ENCODE data around the gene C3orf85. TPM values are rescaled to one million over a fixed set of nuclear protein-coding genes. Genes with fewer than 3 reads are reported as not detected.

The C3orf85 gene
- polyA plus RNA-seq, 1 donor (not counting 4 experiments of a cell fraction or from before 2014, with no cell fraction given) = not detected

- no peaks in the 10 kb centered on the region for H3K4me1 ChIP-seq (ENCODE audit: control insufficient read depth, extremely low read depth, insufficient read depth, low read length)
- H4K20me1 ChIP-seq (ENCODE audit: control insufficient read depth, extremely low read depth, insufficient read depth, low read length) = no peaks in the 10 kb centered on the region
- FAIRE-seq (no peak), DNase-seq (ENCODE audit: low read depth, low spot score) (no peak)
- H3K79me2 ChIP-seq (ENCODE audit: control insufficient read depth, insufficient read depth, low read length) = no peaks in the 10 kb centered on the region
- H3K4me2 ChIP-seq (ENCODE audit: control insufficient read depth, extremely low read depth, insufficient read depth, low read depth, low read length) = no peak overlapping the region
- H3K4me3 ChIP-seq (ENCODE audit: control insufficient read depth in 2 of 3, extremely low read depth in 1 of 3, insufficient read depth in 2 of 3, low read depth in 1 of 3, low read length in 3 of 3) = no peak overlapping the region
- no peak for TF ChIP-seq EZH2 (IDR thresholded peaks at IDR 0.05; ENCODE audit: low read length)
- H3K27me3 ChIP-seq (ENCODE audit: control insufficient read depth, extremely low read depth, insufficient read depth, low read length) = no peaks in the 10 kb centered on the region
- no peak overlapping the region for H2AFZ ChIP-seq (ENCODE audit: control insufficient read depth, low read length)
- no peaks in the 10 kb centered on the region for H3K9me3 ChIP-seq (ENCODE audit: control insufficient read depth, low read depth, low read length)
- no peak overlapping the region for H3K9ac ChIP-seq (ENCODE audit: control insufficient read depth, extremely low read depth, insufficient read depth, low read length)
- H3K27ac ChIP-seq (ENCODE audit: control insufficient read depth, insufficient read depth, low read length) = no peak overlapping the region
- dilution Hi-C loops (cut with MboI; ENCODE audit: extremely low pct_ligation_motif_present, low sequenced_read_pairs) = no loop called here
- H3K9me1 ChIP-seq (ENCODE audit: control insufficient read depth, extremely low read depth, insufficient read depth, low read length) = no peaks in the 10 kb centered on the region
- H3K36me3 ChIP-seq (ENCODE audit: control insufficient read depth in 2 of 2, extremely low read depth in 1 of 2, insufficient read depth in 2 of 2, low read length in 2 of 2) = no peaks in the 10 kb centered on the region
Measured at GRCh38 chr3:109118584-109118983, 17.9 kb upstream of the C3orf85 start.

GRCh38 chr3:109122690-109123089 is 13.8 kb upstream of the C3orf85 start:
- DNase-seq (ENCODE audit: low read depth, low spot score) (no peak), FAIRE-seq (no peak)
- H3K79me2 ChIP-seq (ENCODE audit: control insufficient read depth, insufficient read depth, low read length) = no peaks in the 10 kb centered on the region
- H3K9ac ChIP-seq (ENCODE audit: control insufficient read depth, extremely low read depth, insufficient read depth, low read length) = no peak overlapping the region
- no peak overlapping the region for H3K4me2 ChIP-seq (ENCODE audit: control insufficient read depth, extremely low read depth, insufficient read depth, low read depth, low read length)
- no peaks in the 10 kb centered on the region for H4K20me1 ChIP-seq (ENCODE audit: control insufficient read depth, extremely low read depth, insufficient read depth, low read length)
- H2AFZ ChIP-seq (ENCODE audit: control insufficient read depth, low read length) = no peak overlapping the region
- dilution Hi-C loops (cut with MboI; ENCODE audit: extremely low pct_ligation_motif_present, low sequenced_read_pairs) = no loop called here
- no peaks in the 10 kb centered on the region for H3K4me1 ChIP-seq (ENCODE audit: control insufficient read depth, extremely low read depth, insufficient read depth, low read length)
- no peaks in the 10 kb centered on the region for H3K9me3 ChIP-seq (ENCODE audit: control insufficient read depth, low read depth, low read length)
- no peak overlapping the region for H3K27ac ChIP-seq (ENCODE audit: control insufficient read depth, insufficient read depth, low read length)
- no peaks in the 10 kb centered on the region for H3K36me3 ChIP-seq (ENCODE audit: control insufficient read depth in 2 of 2, extremely low read depth in 1 of 2, insufficient read depth in 2 of 2, low read length in 2 of 2)
- no peak for TF ChIP-seq CTCF (optimal IDR thresholded peaks at IDR 0.05 in 1 of 3, IDR thresholded peaks at IDR 0.05 in 1 of 3, conservative IDR thresholded peaks at IDR 0.05 in 1 of 3; ENCODE audit: extremely low read depth in 1 of 3, insufficient read depth in 2 of 3, low read length in 3 of 3)
- TF ChIP-seq EZH2 (IDR thresholded peaks at IDR 0.05; ENCODE audit: low read length) = no peak
- H3K9me1 ChIP-seq (ENCODE audit: control insufficient read depth, extremely low read depth, insufficient read depth, low read length) = no peaks in the 10 kb centered on the region
- H3K27me3 ChIP-seq (ENCODE audit: control insufficient read depth, extremely low read depth, insufficient read depth, low read length) = no peaks in the 10 kb centered on the region
- H3K4me3 ChIP-seq (ENCODE audit: control insufficient read depth in 2 of 3, extremely low read depth in 1 of 3, insufficient read depth in 2 of 3, low read depth in 1 of 3, low read length in 3 of 3) = no peak overlapping the region

GRCh38 chr3:109125902-109126301 is 10.6 kb upstream of the C3orf85 start:
- no peak overlapping the region for H3K4me2 ChIP-seq (ENCODE audit: control insufficient read depth, extremely low read depth, insufficient read depth, low read depth, low read length)
- FAIRE-seq = no peak
- dilution Hi-C loops (cut with MboI; ENCODE audit: extremely low pct_ligation_motif_present, low sequenced_read_pairs) = no loop called here

More at GRCh38 chr3:109125902-109126301, 10.6 kb upstream of the C3orf85 start:
- no peak overlapping the region for H2AFZ ChIP-seq (ENCODE audit: control insufficient read depth, low read length)
- no peak for DNase-seq (ENCODE audit: low read depth, low spot score)
- no peak overlapping the region for H3K9ac ChIP-seq (ENCODE audit: control insufficient read depth, extremely low read depth, insufficient read depth, low read length)
- no peaks in the 10 kb centered on the region for H3K9me3 ChIP-seq (ENCODE audit: control insufficient read depth, low read depth, low read length)
- no peaks in the 10 kb centered on the region for H3K9me1 ChIP-seq (ENCODE audit: control insufficient read depth, extremely low read depth, insufficient read depth, low read length)
- no peaks in the 10 kb centered on the region for H3K27me3 ChIP-seq (ENCODE audit: control insufficient read depth, extremely low read depth, insufficient read depth, low read length)
- no peaks in the 10 kb centered on the region for H4K20me1 ChIP-seq (ENCODE audit: control insufficient read depth, extremely low read depth, insufficient read depth, low read length)
- H3K4me3 ChIP-seq (ENCODE audit: control insufficient read depth in 2 of 3, extremely low read depth in 1 of 3, insufficient read depth in 2 of 3, low read depth in 1 of 3, low read length in 3 of 3) = no peak overlapping the region
- H3K4me1 ChIP-seq (ENCODE audit: control insufficient read depth, extremely low read depth, insufficient read depth, low read length) = no peaks in the 10 kb centered on the region
- no peaks in the 10 kb centered on the region for H3K79me2 ChIP-seq (ENCODE audit: control insufficient read depth, insufficient read depth, low read length)
- no peaks in the 10 kb centered on the region for H3K36me3 ChIP-seq (ENCODE audit: control insufficient read depth in 2 of 2, extremely low read depth in 1 of 2, insufficient read depth in 2 of 2, low read length in 2 of 2)
- no peak overlapping the region for H3K27ac ChIP-seq (ENCODE audit: control insufficient read depth, insufficient read depth, low read length)
- TF ChIP-seq CTCF (optimal IDR thresholded peaks at IDR 0.05 in 1 of 3, IDR thresholded peaks at IDR 0.05 in 1 of 3, conservative IDR thresholded peaks at IDR 0.05 in 1 of 3; ENCODE audit: extremely low read depth in 1 of 3, insufficient read depth in 2 of 3, low read length in 3 of 3) (no peak), EZH2 (IDR thresholded peaks at IDR 0.05; ENCODE audit: low read length) (no peak)
